GM19193 (cell line): ENCODE measurements around the gene CCDC195.

Source experiments
- POLR2A ChIP-seq: IDR thresholded peaks from 4 replicates; pipeline ENCODE4 v1.6.1; 2011; ENCODE audit not compliant: insufficient read depth, insufficient read length; ENCODE audit errors: extremely low read depth

The CCDC195 gene

GRCh38 chr2:224666951-224667553 is 49.1 kb downstream of the CCDC195 start:
- TF ChIP-seq POLR2A: no peak

DNA sequence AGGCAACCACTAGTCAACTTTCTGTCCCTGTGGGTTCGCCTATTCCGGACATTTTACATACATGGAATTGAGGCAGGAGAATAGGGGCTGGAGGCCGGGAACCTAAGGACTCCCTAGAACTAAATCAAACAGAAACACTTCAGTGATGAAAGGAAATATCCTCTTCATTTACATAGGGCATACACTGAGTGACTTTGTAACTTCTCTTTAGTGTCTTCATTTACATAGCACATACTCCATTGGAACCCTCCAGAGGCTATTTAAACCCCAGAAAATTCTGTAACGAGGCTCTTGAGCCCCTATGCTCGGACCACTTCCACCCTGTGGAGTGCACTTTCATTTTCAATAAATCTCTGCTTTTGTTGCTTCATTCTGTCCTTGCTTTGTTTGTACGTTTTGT is 56.5 kb downstream of the CCDC195 start:
- no peak for TF ChIP-seq POLR2A

DNA sequence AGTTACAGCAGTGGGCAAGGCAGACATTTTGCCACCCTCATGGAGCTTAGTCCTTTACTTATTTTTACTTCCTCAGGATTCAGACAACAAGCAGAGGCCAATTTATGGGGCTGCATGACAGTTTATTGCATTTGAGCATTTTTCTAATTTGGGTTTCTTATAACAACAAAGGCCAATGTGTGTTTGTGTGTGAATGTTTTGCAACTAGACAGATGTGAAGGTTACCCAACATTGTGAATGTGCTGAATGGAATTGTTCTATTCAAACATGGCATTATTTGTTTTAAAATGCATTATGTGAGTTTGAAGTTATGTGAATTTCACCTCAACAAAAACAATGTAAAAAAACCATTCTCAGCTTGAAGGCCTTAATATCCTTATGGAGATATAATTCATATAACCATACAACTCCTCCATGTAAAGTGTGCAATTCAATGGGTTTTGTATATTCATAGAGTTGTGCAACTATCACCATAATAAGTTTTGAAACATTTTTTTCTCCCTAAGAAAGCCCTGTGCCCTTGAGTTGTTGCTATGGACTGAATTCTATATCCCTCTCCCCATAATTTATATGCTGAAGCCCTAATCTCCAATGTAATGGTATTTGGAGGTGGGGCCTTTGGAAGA is 57.3 kb downstream of the CCDC195 start:
- TF ChIP-seq POLR2A: no peak

GRCh38 chr2:224657349-224657748 is 58.8 kb downstream of the CCDC195 start:
- no peak for TF ChIP-seq POLR2A

GRCh38 chr2:224655006-224655537 is 61.1 kb downstream of the CCDC195 start:
- TF ChIP-seq POLR2A: no peak
